T1000 (cell line): ENCODE measurements around the gene HSPB2.

Source experiments
- DNase-seq: peaks from one replicate; lab custom pipeline; 2025; ENCODE audit warnings: mixed read lengths; lab: John Stamatoyannopoulos, UW

The HSPB2 gene

GRCh38 chr11:111938687-111939160, 26.2 kb downstream of the HSPB2 start:
- no peak for DNase-seq

- DNase-seq, result no peak
These were observed 27.5 kb downstream of the HSPB2 start for GRCh38 chr11:111939836-111940604.

GRCh38 chr11:111941963-111942362, 29.4 kb downstream of the HSPB2 start:
- no peak for DNase-seq

- no peak for DNase-seq
These were observed 30.3 kb downstream of the HSPB2 start for GRCh38 chr11:111942829-111943228.

- no peak for DNase-seq
These were observed 31.6 kb downstream of the HSPB2 start for GRCh38 chr11:111944139-111944538.

GRCh38 chr11:111944651-111945051, 32.1 kb downstream of the HSPB2 start:
- no peak for DNase-seq

GRCh38 chr11:111945198-111945597, 32.7 kb downstream of the HSPB2 start:
- no peak for DNase-seq

GRCh38 chr11:111946499-111946898, 34.0 kb downstream of the HSPB2 start:
- no peak for DNase-seq

GRCh38 chr11:111947143-111947542, 34.6 kb downstream of the HSPB2 start:
- no peak for DNase-seq

- no peak for DNase-seq
These were observed 37.2 kb downstream of the HSPB2 start for GRCh38 chr11:111949519-111950426.

GRCh38 chr11:111951565-111951964, 39.0 kb downstream of the HSPB2 start:
- no peak for DNase-seq

GRCh38 chr11:111954154-111954553, 41.6 kb downstream of the HSPB2 start:
- DNase-seq, result no peak

- DNase-seq, result no peak
These were observed 45.3 kb downstream of the HSPB2 start for GRCh38 chr11:111957663-111958444.

- DNase-seq, result no peak
These were observed 48.4 kb downstream of the HSPB2 start for GRCh38 chr11:111960916-111961315.

GRCh38 chr11:111961389-111962300, 49.1 kb downstream of the HSPB2 start:
- no peak for DNase-seq
